Skin epidermis (tissue), 12 donors: ENCODE measurements around the gene ABHD4.
"Not testable (repeated sequence)": the region's sequence is repeated elsewhere in the genome, so short reads cannot be mapped to it uniquely, and the experiment has no call there.

Experiments
- H3K27ac ChIP-seq, 21 experiments: fragments of 200-600 bp; sonication (generic) in 11 of 21; one replicate each; pipeline ENCODE4 v1.5.0; 2020; ENCODE audit warnings: mild to moderate bottlenecking in 3 of 21, inconsistent platforms in 2 of 21, moderate library complexity in 2 of 21
- H3K4me3 ChIP-seq, 7 experiments: fragments of 200-600 bp; sonication (generic) in 2 of 7; one replicate each; pipeline ENCODE4 v1.5.0; 2020; ENCODE audit warnings: inconsistent platforms in 2 of 7, mild to moderate bottlenecking in 2 of 7, moderate library complexity in 1 of 7

Gene ABHD4

GRCh38 chr14:22560662-22561365 is 37.3 kb upstream of the ABHD4 start:
- no peak overlapping the region for H3K4me3 ChIP-seq
- peak overlapping the region in 14 of 21 experiments; percentile 21 to 98 (median 68) for H3K27ac ChIP-seq

GRCh38 chr14:22561366-22561660 is 36.8 kb upstream of the ABHD4 start:
- H3K27ac ChIP-seq, result peak overlapping the region in 13 of 21 experiments; percentile 21 to 98 (median 70)

GRCh38 chr14:22561661-22562579 is 36.2 kb upstream of the ABHD4 start:
- H3K27ac ChIP-seq, result peak overlapping the region in 14 of 21 experiments; percentile 28 to 98 (median 72)
- H3K4me3 ChIP-seq, result no peak overlapping the region

More at GRCh38 chr14:22561366-22561660, 36.8 kb upstream of the ABHD4 start:
- no peak overlapping the region for H3K4me3 ChIP-seq

- H3K4me3 ChIP-seq, result no peak overlapping the region
- H3K27ac ChIP-seq, result peak overlapping the region in 13 of 21 experiments; percentile 13 to 98 (median 56)
Observed at GRCh38 chr14:22563987-22564386, 34.1 kb upstream of the ABHD4 start.

- Histone ChIP-seq H3K27ac (peak overlapping the region in 15 of 21 experiments; percentile 14 to 98 (median 56)), H3K4me3 (no peak overlapping the region)
Observed at GRCh38 chr14:22564463-22564862, 33.6 kb upstream of the ABHD4 start.

- H3K4me3 ChIP-seq, result no peak overlapping the region
- peak overlapping the region in 15 of 21 experiments; percentile 1 to 98 (median 61) for H3K27ac ChIP-seq
Observed at GRCh38 chr14:22565391-22565945, 32.6 kb upstream of the ABHD4 start.

- not testable (repeated sequence) for H3K4me3 ChIP-seq
- H3K27ac ChIP-seq, result peak overlapping the region in 14 of 21 experiments; percentile 19 to 98 (median 64)
Observed at GRCh38 chr14:22566266-22566665, 31.8 kb upstream of the ABHD4 start.

GRCh38 chr14:22566845-22567244 is 31.3 kb upstream of the ABHD4 start:
- no peak overlapping the region for H3K4me3 ChIP-seq
- H3K27ac ChIP-seq, result peak overlapping the region in 14 of 21 experiments; percentile 14 to 98 (median 61)

- Histone ChIP-seq H3K27ac (peak overlapping the region in 14 of 21 experiments; percentile 14 to 98 (median 50)), H3K4me3 (no peak overlapping the region)
Observed at GRCh38 chr14:22567437-22567836, 30.7 kb upstream of the ABHD4 start.

- Histone ChIP-seq H3K27ac (peak overlapping the region in 15 of 21 experiments; percentile 13 to 98 (median 57)), H3K4me3 (no peak overlapping the region)
Observed at GRCh38 chr14:22569106-22569736, 28.9 kb upstream of the ABHD4 start.

- no peak overlapping the region for H3K4me3 ChIP-seq
- peak overlapping the region in 16 of 21 experiments; percentile 13 to 98 (median 48) for H3K27ac ChIP-seq
Observed at GRCh38 chr14:22569737-22570131, 28.4 kb upstream of the ABHD4 start.

- Histone ChIP-seq H3K4me3 (no peak overlapping the region), H3K27ac (peak overlapping the region in 17 of 21 experiments; percentile 0 to 98 (median 48))
Observed at GRCh38 chr14:22570132-22570949, 27.8 kb upstream of the ABHD4 start.

- H3K27ac ChIP-seq, result peak overlapping the region in 2 of 21 experiments; percentile 21 to 23
- H3K4me3 ChIP-seq, result no peak overlapping the region
Observed at GRCh38 chr14:22572562-22573058, 25.5 kb upstream of the ABHD4 start.

- H3K27ac ChIP-seq, result no peak overlapping the region
- H3K4me3 ChIP-seq, result no peak overlapping the region
Observed at GRCh38 chr14:22573804-22574203, 24.3 kb upstream of the ABHD4 start.

- no peak overlapping the region for H3K4me3 ChIP-seq
- no peak overlapping the region for H3K27ac ChIP-seq
Observed at GRCh38 chr14:22577334-22577908, 20.7 kb upstream of the ABHD4 start.

GRCh38 chr14:22579236-22579635 is 18.9 kb upstream of the ABHD4 start:
- Histone ChIP-seq H3K27ac (no peak overlapping the region), H3K4me3 (no peak overlapping the region)

GRCh38 chr14:22579881-22580280 is 18.2 kb upstream of the ABHD4 start:
- no peak overlapping the region for H3K27ac ChIP-seq
- H3K4me3 ChIP-seq, result no peak overlapping the region

GRCh38 chr14:22580625-22581024 is 17.5 kb upstream of the ABHD4 start:
- Histone ChIP-seq H3K4me3 (no peak overlapping the region), H3K27ac (no peak overlapping the region)
